H1 (cell line): ENCODE results near the gene RAB34. TPM values are rescaled to one million over a fixed set of nuclear protein-coding genes. Genes with fewer than 3 reads are reported as not detected.

Experiments used
- ATF2 ChIP-seq: IDR thresholded peaks from 2 replicates; pipeline ENCODE4 v1.6.1; 2012; ENCODE audit warnings: low read length, inconsistent platforms
- BCL11A ChIP-seq, 2 experiments: IDR thresholded peaks; one replicate each; pipeline ENCODE4 v1.6.1; 2011; ENCODE audit warnings: low read depth in 2 of 2, low read length in 2 of 2, mild to moderate bottlenecking in 2 of 2
- BRCA1 ChIP-seq: IDR thresholded peaks from 2 replicates; pipeline ENCODE4 v1.6.1; 2012; ENCODE audit warnings: low read depth, low read length, improper control_type of control experiment
- CHD1 ChIP-seq: IDR thresholded peaks from 2 replicates; pipeline ENCODE4 v1.6.1; 2012; ENCODE audit warnings: low read depth, low read length, improper control_type of control experiment
- CHD2 ChIP-seq: IDR thresholded peaks from 2 replicates; pipeline ENCODE4 v1.6.1; 2012; ENCODE audit warnings: low read length, improper control_type of control experiment
- EGR1 ChIP-seq: IDR thresholded peaks from 2 replicates; pipeline ENCODE4 v1.6.1; 2011; ENCODE audit warnings: low read depth, low read length, borderline replicate concordance
- EP300 ChIP-seq, 2 experiments: IDR thresholded peaks; 1 replicate in 1 of 2; 2 replicates in 1 of 2; pipeline ENCODE4 v1.6.1; 2011 to 2012; ENCODE audit warnings: low read depth in 2 of 2, low read length in 2 of 2, mild to moderate bottlenecking in 2 of 2, borderline replicate concordance in 1 of 2, inconsistent platforms in 1 of 2, moderate library complexity in 1 of 2
- FOSL1 ChIP-seq: IDR thresholded peaks from 2 replicates; pipeline ENCODE4 v1.6.1; 2011; ENCODE audit warnings: mild to moderate bottlenecking, low read depth, low read length, moderate library complexity; ENCODE audit not compliant: insufficient read depth
- HDAC2 ChIP-seq, 2 experiments: fragments of 300-600 bp in 1 of 2; sonication (generic) in 1 of 2; IDR thresholded peaks; 2 replicates each; pipeline ENCODE4 v1.6.1; 2011 to 2012; ENCODE audit warnings: low read depth in 2 of 2, low read length in 2 of 2, mild to moderate bottlenecking in 2 of 2, moderate library complexity in 2 of 2, borderline replicate concordance in 1 of 2, inconsistent platforms in 1 of 2
- JUND ChIP-seq: IDR thresholded peaks from 2 replicates; pipeline ENCODE4 v1.6.1; 2011; ENCODE audit warnings: mild to moderate bottlenecking, improper control_type of control experiment, low read length
- KDM5A ChIP-seq: fragments of 200-600 bp; IDR thresholded peaks from 2 replicates; pipeline ENCODE4 v1.7.1; 2012; ENCODE audit warnings: mild to moderate bottlenecking, low read length, inconsistent platforms, mixed read lengths
- MAFK ChIP-seq: IDR thresholded peaks from 2 replicates; pipeline ENCODE4 v1.6.1; 2012; ENCODE audit warnings: low read depth, mild to moderate bottlenecking, improper control_type of control experiment, low read length
- MAX ChIP-seq: IDR thresholded peaks from 2 replicates; pipeline ENCODE4 v1.6.1; 2012; ENCODE audit warnings: inconsistent platforms
- POLR2AphosphoS5 ChIP-seq: IDR thresholded peaks from 2 replicates; pipeline ENCODE4 v1.6.1; 2011; ENCODE audit warnings: low read depth, low read length
- POU5F1 ChIP-seq: IDR thresholded peaks from 2 replicates; pipeline ENCODE4 v1.6.1; 2011; ENCODE audit warnings: low read depth, mild to moderate bottlenecking, low read length, moderate library complexity
- RNF2 ChIP-seq: fragments of 200-900, 300-1000 bp; sonication (generic); IDR thresholded peaks from 2 replicates; pipeline ENCODE4 v1.7.1; 2016; ENCODE audit warnings: borderline replicate concordance, low read depth, mild to moderate bottlenecking, antibody characterized with exemption, low read length; ENCODE audit not compliant: poor library complexity, severe bottlenecking; ENCODE audit errors: missing control alignments
- RXRA ChIP-seq: IDR thresholded peaks from 2 replicates; pipeline ENCODE4 v1.6.1; 2011; ENCODE audit warnings: low read depth, mild to moderate bottlenecking, low read length, moderate library complexity; ENCODE audit not compliant: insufficient read depth
- SAP30 ChIP-seq: fragments of 300-600 bp; sonication (generic); IDR thresholded peaks from 2 replicates; pipeline ENCODE4 v1.7.1; 2012; ENCODE audit warnings: low read length, moderate library complexity, mild to moderate bottlenecking, inconsistent platforms; ENCODE audit not compliant: insufficient read depth, insufficient replicate concordance
- SIRT6 ChIP-seq: IDR thresholded peaks from one replicate; pipeline ENCODE4 v1.7.1; 2012; ENCODE audit warnings: low read length, inconsistent platforms
- SP1 ChIP-seq: IDR thresholded peaks from 2 replicates; pipeline ENCODE4 v1.6.1; 2011; ENCODE audit warnings: low read depth, low read length
- ZNF274 ChIP-seq: IDR thresholded peaks from 2 replicates; pipeline ENCODE4 v1.7.0; 2012; ENCODE audit warnings: low read length, borderline replicate concordance; ENCODE audit errors: extremely low read depth
- polyA plus RNA-seq, 7 experiments: library from polyadenylated mRNA; depleted of rRNA in 3 of 7; stranded (reverse) in 5 of 7; unstranded in 2 of 7; fragments of >200 nt in 5 of 7; fragments of 200-250 nt in 2 of 7; gene quantifications; 1 replicate in 5 of 7; 2 replicates in 1 of 7; 4 replicates in 1 of 7; pipeline versions ENCODE4 v1.2.1 to v1.2.3, GENCODE V29; 2011 to 2013; ENCODE audit warnings: missing spikeins in 2 of 7, mixed read lengths in 2 of 7
- total RNA-seq: library from RNA; stranded (reverse); fragmentation: NEBNext Ultra II Directional; extraction: Animal tissue kit (Norgen Biotek cat#: 25700); gene quantifications from 2 replicates; pipeline ENCODE4 v1.2.1, GENCODE V29; 2021

The RAB34 gene
- total and polyA plus RNA-seq, 2 of the 8 experiments (the other 6 are each of a cell fraction or from before 2014, with no cell fraction given) = 237 to 305 TPM

- TF ChIP-seq BRCA1 = no peak; the same call in 1 of the 2 replicates
- no peak for TF ChIP-seq MAFK
- peak; percentile 46; the same call in 1 of the 2 replicates for TF ChIP-seq MAX
- TF ChIP-seq CHD1 = no peak
- TF ChIP-seq EGR1 = peak; percentile 70; the same call in 1 of the 2 replicates
- TF ChIP-seq FOSL1 = no peak
- TF ChIP-seq RNF2 = no peak
- no peak for TF ChIP-seq RXRA
- TF ChIP-seq ATF2 = no peak
- TF ChIP-seq JUND = peak; percentile 50; the same call in 1 of the 2 replicates
- no peak for TF ChIP-seq POU5F1
- TF ChIP-seq CHD2 = peak; percentile 39; the same call in 1 of the 2 replicates
- peak in 1 of 2 experiments; percentile 70; a peak in 1 of 3 replicates for TF ChIP-seq EP300 (IDR thresholded peaks at IDR 0.05; ENCODE audit: borderline replicate concordance in 1 of 2, low read depth in 2 of 2, low read length in 2 of 2)
- no peak for TF ChIP-seq BCL11A (IDR thresholded peaks at IDR 0.05; ENCODE audit: low read depth in 2 of 2, low read length in 2 of 2)
- no peak for TF ChIP-seq ZNF274
- peak; percentile 82 for TF ChIP-seq KDM5A
- no peak for TF ChIP-seq SAP30
- 0 out of 2 replicates have a peak, but pooled peaks have one; percentile 57 for TF ChIP-seq SP1
- no peak for TF ChIP-seq SIRT6
- peak in 1 of 2 experiments; percentile 11; a peak in 1 of 4 replicates for TF ChIP-seq HDAC2 (IDR thresholded peaks at IDR 0.05; ENCODE audit: borderline replicate concordance in 1 of 2, low read depth in 2 of 2, low read length in 2 of 2)
- peak; percentile 61 for TF ChIP-seq POLR2AphosphoS5
Observed at GRCh38 chr17:28726627-28727491, 9.2 kb upstream of the RAB34 start (continued).
